ENCODE measurements around the gene FAM227A. TPM values are rescaled to one million over a fixed set of nuclear protein-coding genes. Genes with fewer than 3 reads are reported as not detected.
A peak's percentile ranks its signal among the peaks of the same experiment; 100 is the strongest.

The FAM227A gene
- total and polyA plus RNA-seq, 2 donors from 2014 or later, result 0.80 to 3.4 TPM

- FAIRE-seq, result no peak
- H3K36me3 ChIP-seq (ENCODE audit: control insufficient read depth in 2 of 3, insufficient read depth in 3 of 3, low read length in 3 of 3), result peaks cover 0 to 2% (median 0%) of the 10 kb centered on the region in 3 donors
Observed at GRCh38 chr22:38578505-38578904, 77.7 kb downstream of the FAM227A start.

GRCh38 chr22:38572065-38572464 is 84.1 kb downstream of the FAM227A start:
- intact Hi-C loops (cut with DNase I), result loop anchor here (5.0 kb wide), 1 partner anchor 520 kb away; no protein-coding TSS in a partner anchor
- DNase-seq (peak in 3 of 5 donors; percentile 23 to 79 (median 70)), FAIRE-seq (peak; percentile 98)
- Histone ChIP-seq H3K9me3 (ENCODE audit: control insufficient read depth in 2 of 3, insufficient read depth in 1 of 3, low read length in 3 of 3) (no peaks in the 10 kb centered on the region), H3K4me3 (ENCODE audit: low read length in 3 of 3) (no peak overlapping the region), H3K36me3 (ENCODE audit: control insufficient read depth in 2 of 3, insufficient read depth in 3 of 3, low read length in 3 of 3) (no peaks in the 10 kb centered on the region), H3K9ac (ENCODE audit: low read length in 3 of 3) (no peak overlapping the region), H3K27me3 (ENCODE audit: control insufficient read depth, insufficient read depth, low read length) (no peaks in the 10 kb centered on the region), H3K27ac (ENCODE audit: low read depth in 2 of 2, low read length in 2 of 2) (no peak overlapping the region), H3K4me1 (ENCODE audit: control insufficient read depth in 2 of 3, insufficient read depth in 2 of 3, low read depth in 1 of 3, low read length in 3 of 3) (peaks cover 0 to 2% (median 0%) of the 10 kb centered on the region in 3 donors)
- TF ChIP-seq CTCF (IDR thresholded peaks at IDR 0.05; ENCODE audit: borderline replicate concordance, extremely low read depth, insufficient read depth), result peak; percentile 57

More at GRCh38 chr22:38578505-38578904, 77.7 kb downstream of the FAM227A start:
- Histone ChIP-seq H3K9me3 (ENCODE audit: control insufficient read depth in 2 of 3, insufficient read depth in 1 of 3, low read length in 3 of 3) (no peaks in the 10 kb centered on the region), H3K4me3 (ENCODE audit: low read length in 3 of 3) (no peak overlapping the region), H3K27ac (ENCODE audit: low read depth in 2 of 2, low read length in 2 of 2) (no peak overlapping the region), H3K4me1 (ENCODE audit: control insufficient read depth in 2 of 3, insufficient read depth in 2 of 3, low read depth in 1 of 3, low read length in 3 of 3) (no peaks in the 10 kb centered on the region), H3K27me3 (ENCODE audit: control insufficient read depth, insufficient read depth, low read length) (no peaks in the 10 kb centered on the region), H3K9ac (ENCODE audit: low read length in 3 of 3) (no peak overlapping the region)
- intact Hi-C loops (cut with DNase I), result no loop called here
- no peak for TF ChIP-seq CTCF (IDR thresholded peaks at IDR 0.05; ENCODE audit: borderline replicate concordance, extremely low read depth, insufficient read depth)
- no peak for DNase-seq

- DNase-seq (peak in 3 of 5 donors; percentile 70 to 77 (median 73)), FAIRE-seq (no peak)
- peaks cover 0 to 2% (median 0%) of the 10 kb centered on the region in 3 donors for H3K4me1 ChIP-seq (ENCODE audit: control insufficient read depth in 2 of 3, insufficient read depth in 2 of 3, low read depth in 1 of 3, low read length in 3 of 3)
- no peaks in the 10 kb centered on the region for H3K27me3 ChIP-seq (ENCODE audit: control insufficient read depth, insufficient read depth, low read length)
- no peaks in the 10 kb centered on the region for H3K36me3 ChIP-seq (ENCODE audit: control insufficient read depth in 2 of 3, insufficient read depth in 3 of 3, low read length in 3 of 3)
- no peak for TF ChIP-seq CTCF (IDR thresholded peaks at IDR 0.05; ENCODE audit: borderline replicate concordance, extremely low read depth, insufficient read depth)
- H3K9me3 ChIP-seq (ENCODE audit: control insufficient read depth in 2 of 3, insufficient read depth in 1 of 3, low read length in 3 of 3), result no peaks in the 10 kb centered on the region
- H3K4me3 ChIP-seq (ENCODE audit: low read length in 3 of 3), result peak overlapping the region; percentile 77 to 80 (median 79)
- H3K9ac ChIP-seq (ENCODE audit: low read length in 3 of 3), result peak overlapping the region; percentile 49 to 70 (median 63)
- peak overlapping the region in 1 of 2 donors; percentile 38 for H3K27ac ChIP-seq (ENCODE audit: low read depth in 2 of 2, low read length in 2 of 2)
- intact Hi-C loops (cut with DNase I), result loop anchor here (5.0 kb wide), 1 partner anchor 519 kb away; no protein-coding TSS in a partner anchor
Observed at GRCh38 chr22:38570779-38571364, 85.3 kb downstream of the FAM227A start.

All from kidney (tissue), 14 donors.